Peyer's patch (tissue), 4 donors: ENCODE data around the gene FAM110D. TPM values are rescaled to one million over a fixed set of nuclear protein-coding genes. Genes with fewer than 3 reads are reported as not detected.

ENCODE experiments used
- DNase-seq, 3 donors: peaks; one replicate each; pipeline ENCODE4 v3.0.0-alpha.2; 2017 to 2019
- H3K27ac ChIP-seq, 4 donors: fragments of 200-600 bp; sonication (generic); one replicate each; pipeline ENCODE4 v1.5.1; 2016 to 2019
- H3K27me3 ChIP-seq, 2 donors: fragments of 200-600 bp; sonication (generic); one replicate each; pipeline ENCODE4 v1.5.1; 2019
- H3K36me3 ChIP-seq, 3 donors: fragments of 200-600 bp; sonication (generic); one replicate each; pipeline ENCODE4 v1.5.1; 2016 to 2019
- H3K4me1 ChIP-seq, 4 donors: fragments of 200-600 bp; sonication (generic); one replicate each; pipeline ENCODE4 v1.5.1; 2016 to 2019
- H3K4me3 ChIP-seq, 4 donors: fragments of 200-600 bp; sonication (generic); 1 replicate in 3 of 4; 2 replicates in 1 of 4; pipeline ENCODE4 v1.5.1; 2016 to 2019; ENCODE audit warnings: mild to moderate bottlenecking in 1 of 4
- H3K9me3 ChIP-seq, 4 donors: fragments of 200-600 bp; sonication (generic); one replicate each; pipeline ENCODE4 v1.5.1; 2016 to 2019; ENCODE audit warnings: mild to moderate bottlenecking in 1 of 4
- POLR2A ChIP-seq, 2 donors: fragments of 450-650 bp; IDR thresholded peaks; one replicate each; pipeline ENCODE4 v1.5.1; 2017; ENCODE audit warnings: antibody characterized with exemption in 2 of 2, mild to moderate bottlenecking in 2 of 2, moderate library complexity in 2 of 2
- total RNA-seq, 4 donors: library from RNA; depleted of rRNA; stranded (reverse); fragments of >200 nt; gene quantifications; one replicate each; pipeline ENCODE4 v1.1.0, GENCODE V29; 2016
- TF ChIP-seq, protein P1 (sequence below), 6 experiments: fragments of 450-650 bp in 4 of 6; fragments of 200-600 bp in 2 of 6; sonication (generic) in 1 of 6; IDR thresholded peaks; one replicate each; pipeline ENCODE4 v1.5.1; 2017 to 2019; ENCODE audit warnings: antibody characterized with exemption in 6 of 6, mild to moderate bottlenecking in 3 of 6, moderate library complexity in 1 of 6

The FAM110D gene
- total RNA-seq, 4 donors from 2014 or later = 1.3 to 6.6 (median 1.3) TPM; not detected in 1

DNA sequence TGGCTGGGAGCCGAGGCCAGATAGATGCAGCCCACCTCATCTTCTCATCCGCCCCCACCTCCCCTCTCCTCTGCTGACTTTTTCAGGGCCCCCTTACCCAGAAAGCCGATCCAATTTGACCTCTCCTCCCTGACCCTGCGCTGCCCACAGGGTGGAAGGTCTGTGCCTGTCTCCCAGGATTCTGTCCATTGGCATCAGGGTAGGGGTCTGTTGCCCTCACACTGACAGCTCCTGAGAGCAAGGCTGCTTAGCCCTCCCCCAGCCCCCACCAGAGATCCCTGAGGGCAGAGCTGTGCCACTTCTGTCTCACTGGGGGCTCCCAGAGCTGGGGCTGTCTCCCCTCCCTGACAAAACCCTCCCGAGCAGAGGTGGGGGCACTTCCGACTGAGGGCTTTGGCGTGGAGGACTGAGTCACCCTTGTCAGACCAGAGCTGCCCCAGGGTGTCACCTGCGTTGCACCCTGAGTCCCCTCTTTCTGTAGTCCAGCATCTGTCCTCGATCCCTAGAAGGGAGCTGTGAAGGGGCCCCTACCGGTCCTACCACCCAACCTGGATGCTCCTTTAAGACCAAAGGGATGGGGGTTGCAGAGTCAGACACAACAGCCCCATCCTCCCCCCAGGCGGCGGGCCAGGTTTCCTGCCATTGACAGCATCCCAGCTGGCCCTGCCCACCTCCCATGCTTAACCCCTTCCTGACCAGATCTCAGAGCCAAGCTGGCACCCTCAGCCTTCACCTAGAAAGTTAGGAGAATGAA is 2.4 kb upstream of the FAM110D start:
- Histone ChIP-seq H3K4me3 (peak overlapping the region in 1 of 4 donors; percentile 4), H3K36me3 (no peaks in the 10 kb centered on the region), H3K27me3 (peaks cover 0 to 10% of the 10 kb centered on the region in 2 donors), H3K4me1 (peaks cover 2 to 6% (median 4%) of the 10 kb centered on the region in 4 donors), H3K9me3 (no peaks in the 10 kb centered on the region), H3K27ac (peak overlapping the region in 2 of 4 donors; percentile 35 to 45)
- peak in 1 of 3 donors; percentile 48 for DNase-seq
- TF ChIP-seq, protein P1, sequence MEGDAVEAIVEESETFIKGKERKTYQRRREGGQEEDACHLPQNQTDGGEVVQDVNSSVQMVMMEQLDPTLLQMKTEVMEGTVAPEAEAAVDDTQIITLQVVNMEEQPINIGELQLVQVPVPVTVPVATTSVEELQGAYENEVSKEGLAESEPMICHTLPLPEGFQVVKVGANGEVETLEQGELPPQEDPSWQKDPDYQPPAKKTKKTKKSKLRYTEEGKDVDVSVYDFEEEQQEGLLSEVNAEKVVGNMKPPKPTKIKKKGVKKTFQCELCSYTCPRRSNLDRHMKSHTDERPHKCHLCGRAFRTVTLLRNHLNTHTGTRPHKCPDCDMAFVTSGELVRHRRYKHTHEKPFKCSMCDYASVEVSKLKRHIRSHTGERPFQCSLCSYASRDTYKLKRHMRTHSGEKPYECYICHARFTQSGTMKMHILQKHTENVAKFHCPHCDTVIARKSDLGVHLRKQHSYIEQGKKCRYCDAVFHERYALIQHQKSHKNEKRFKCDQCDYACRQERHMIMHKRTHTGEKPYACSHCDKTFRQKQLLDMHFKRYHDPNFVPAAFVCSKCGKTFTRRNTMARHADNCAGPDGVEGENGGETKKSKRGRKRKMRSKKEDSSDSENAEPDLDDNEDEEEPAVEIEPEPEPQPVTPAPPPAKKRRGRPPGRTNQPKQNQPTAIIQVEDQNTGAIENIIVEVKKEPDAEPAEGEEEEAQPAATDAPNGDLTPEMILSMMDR (IDR thresholded peaks at IDR 0.05) = no peak
- no peak for TF ChIP-seq POLR2A (IDR thresholded peaks at IDR 0.05)

DNA sequence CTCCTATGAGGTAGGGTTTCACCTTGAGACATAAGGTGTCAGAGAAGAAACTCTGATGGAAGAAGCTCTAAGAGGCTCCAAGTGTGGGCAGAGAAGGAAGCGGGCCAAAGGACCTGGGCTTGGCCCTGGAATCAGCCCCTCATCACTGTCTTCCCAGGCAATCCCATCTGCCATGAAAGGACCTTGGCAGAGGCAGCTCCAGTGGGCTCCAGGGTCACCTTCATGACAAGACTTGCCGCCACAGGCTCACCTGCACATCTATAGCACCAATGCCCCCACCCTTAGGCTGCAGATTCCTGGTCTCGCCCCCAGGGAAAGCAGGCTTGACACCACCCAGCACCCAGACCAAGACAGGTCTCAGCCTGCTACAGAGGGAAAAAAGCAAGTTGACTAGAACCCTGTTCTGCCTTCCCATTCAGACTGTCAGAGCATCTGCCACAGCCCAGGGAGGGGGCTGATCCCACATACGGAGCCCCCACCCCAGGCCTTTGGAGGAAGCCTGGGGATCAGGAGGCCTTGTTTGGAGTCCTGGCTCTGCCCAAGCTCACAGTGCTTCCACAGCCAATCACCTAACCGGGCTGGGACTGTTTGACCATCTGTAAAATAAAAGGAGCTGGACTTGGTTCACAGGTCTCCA is 490 bp upstream of the FAM110D start:
- Histone ChIP-seq H3K4me3 (no peak overlapping the region), H3K27ac (no peak overlapping the region), H3K9me3 (no peaks in the 10 kb centered on the region), H3K4me1 (peaks cover 3 to 14% (median 6%) of the 10 kb centered on the region in 4 donors), H3K27me3 (peaks cover 0 to 10% of the 10 kb centered on the region in 2 donors), H3K36me3 (no peaks in the 10 kb centered on the region)
- DNase-seq = peak in 1 of 3 donors; percentile 22
- TF ChIP-seq, protein P1 (IDR thresholded peaks at IDR 0.05) = no peak
- TF ChIP-seq POLR2A (IDR thresholded peaks at IDR 0.05) = no peak

DNA sequence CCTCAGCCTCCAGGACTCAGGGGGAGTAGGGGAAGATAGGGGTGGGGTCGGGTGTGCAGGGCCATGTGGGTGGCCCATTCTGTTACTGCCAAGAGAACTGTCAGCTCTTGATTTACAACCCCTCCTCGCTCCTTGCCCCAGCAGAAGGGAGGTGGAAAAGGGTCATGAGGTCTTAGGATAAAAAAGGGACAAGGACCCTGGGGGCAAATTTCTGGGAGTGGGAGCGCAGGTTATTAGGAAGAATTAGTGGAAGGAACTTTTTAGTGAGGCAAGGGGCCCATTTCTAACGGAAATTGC is 812 bp downstream of the FAM110D start:
- peak overlapping the region in 1 of 4 donors; percentile 16 for H3K4me3 ChIP-seq
- H3K36me3 ChIP-seq = no peaks in the 10 kb centered on the region
- peaks cover 0 to 10% of the 10 kb centered on the region in 2 donors for H3K27me3 ChIP-seq
- H3K27ac ChIP-seq = no peak overlapping the region
- DNase-seq = no peak
- H3K9me3 ChIP-seq = no peaks in the 10 kb centered on the region
- TF ChIP-seq, protein P1 (IDR thresholded peaks at IDR 0.05) = no peak
- TF ChIP-seq POLR2A (IDR thresholded peaks at IDR 0.05) = no peak
- peaks cover 3 to 18% (median 10%) of the 10 kb centered on the region in 4 donors for H3K4me1 ChIP-seq

DNA sequence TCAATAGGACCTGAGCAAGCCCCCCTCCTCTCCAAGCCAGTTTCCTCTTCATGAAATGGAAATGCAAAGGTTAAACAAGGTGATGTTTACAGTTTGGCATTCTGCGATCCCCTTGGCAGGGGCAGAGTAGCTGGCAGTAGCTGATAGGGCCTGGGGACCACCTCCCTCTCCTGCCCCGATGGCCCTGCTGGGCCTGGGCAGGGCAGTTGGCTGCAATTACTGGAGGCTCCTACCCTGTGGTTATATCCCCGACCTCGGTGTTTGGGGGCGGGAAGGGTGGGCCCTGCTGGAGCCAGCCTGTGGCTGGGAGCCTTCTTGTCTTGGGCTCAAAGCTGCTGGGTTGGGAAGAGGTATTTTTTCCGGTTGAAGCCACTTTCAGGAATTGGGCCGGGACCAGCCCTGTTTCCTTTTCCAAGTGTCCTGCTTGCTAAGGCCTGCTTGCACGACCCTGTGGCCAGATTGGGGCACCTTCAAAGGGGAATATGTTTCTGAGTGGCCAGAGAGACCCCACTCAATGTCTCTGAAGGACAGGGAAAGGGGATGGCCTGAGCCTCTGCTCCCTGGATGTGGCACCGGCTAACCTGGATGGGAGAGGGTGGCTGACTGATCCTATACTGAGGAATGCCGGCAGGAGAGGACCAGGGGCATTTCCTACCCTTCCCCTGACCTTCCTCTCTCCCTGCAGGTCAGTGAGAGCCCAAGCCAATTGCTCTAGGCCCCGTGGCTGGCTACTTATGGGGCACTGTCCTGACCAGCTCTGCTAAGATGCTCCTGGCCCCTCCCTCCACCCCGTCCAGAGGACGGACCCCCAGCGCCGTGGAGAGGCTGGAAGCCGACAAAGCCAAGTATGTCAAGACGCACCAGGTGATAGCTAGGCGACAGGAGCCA is 1.9 kb downstream of the FAM110D start:
- TF ChIP-seq POLR2A (IDR thresholded peaks at IDR 0.05) = no peak
- TF ChIP-seq, protein P1 (IDR thresholded peaks at IDR 0.05) = no peak
- Histone ChIP-seq H3K27ac (peak overlapping the region in 1 of 4 donors; percentile 3), H3K4me3 (peak overlapping the region; percentile 24 to 59 (median 52)), H3K9me3 (no peaks in the 10 kb centered on the region), H3K36me3 (no peaks in the 10 kb centered on the region), H3K4me1 (peaks cover 3 to 18% (median 10%) of the 10 kb centered on the region in 4 donors), H3K27me3 (peaks cover 0 to 10% of the 10 kb centered on the region in 2 donors)
- no peak for DNase-seq

DNA sequence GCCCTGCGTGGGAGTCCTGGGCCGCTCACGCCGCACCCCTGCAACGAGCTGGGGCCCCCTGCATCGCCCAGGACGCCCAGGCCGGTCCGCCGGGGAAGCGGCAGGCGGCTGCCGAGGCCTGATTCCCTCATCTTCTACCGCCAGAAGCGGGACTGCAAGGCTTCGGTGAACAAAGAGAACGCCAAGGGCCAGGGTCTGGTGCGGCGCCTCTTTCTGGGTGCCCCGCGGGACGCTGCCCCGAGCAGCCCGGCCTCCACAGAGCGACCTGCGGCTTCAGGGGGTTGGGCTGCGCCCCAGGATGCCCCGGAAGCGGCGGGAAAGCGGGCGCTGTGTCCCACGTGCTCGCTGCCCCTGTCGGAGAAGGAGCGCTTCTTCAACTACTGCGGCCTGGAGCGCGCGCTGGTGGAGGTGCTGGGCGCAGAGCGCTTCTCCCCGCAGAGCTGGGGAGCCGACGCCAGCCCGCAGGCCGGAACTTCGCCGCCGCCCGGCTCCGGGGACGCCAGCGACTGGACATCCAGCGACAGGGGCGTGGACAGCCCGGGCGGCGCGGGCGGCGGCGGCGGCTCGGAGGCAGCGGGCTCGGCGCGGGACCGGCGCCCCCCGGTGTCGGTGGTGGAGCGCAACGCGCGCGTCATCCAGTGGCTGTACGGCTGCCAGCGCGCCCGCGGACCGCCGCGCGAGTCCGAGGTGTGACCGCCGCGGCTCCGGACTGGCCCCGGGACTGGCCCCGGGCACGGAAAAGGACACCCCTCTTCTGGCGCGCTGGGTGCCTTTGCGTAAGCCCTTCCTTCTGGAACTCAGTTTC is 2.7 kb downstream of the FAM110D start:
- Histone ChIP-seq H3K4me3 (peak overlapping the region; percentile 24 to 59 (median 52)), H3K36me3 (no peaks in the 10 kb centered on the region), H3K4me1 (peaks cover 3 to 18% (median 10%) of the 10 kb centered on the region in 4 donors), H3K9me3 (no peaks in the 10 kb centered on the region), H3K27me3 (peaks cover 0 to 8% of the 10 kb centered on the region in 2 donors), H3K27ac (no peak overlapping the region)
- peak in 1 of 3 donors; percentile 65 for DNase-seq
- TF ChIP-seq, protein P1 (IDR thresholded peaks at IDR 0.05) = peak in 2 of 6 experiments; percentile 14 to 37
- no peak for TF ChIP-seq POLR2A (IDR thresholded peaks at IDR 0.05)
